Naive thymus-derived CD4-positive, alpha-beta T cell (primary cell): ENCODE results near the gene ZNF362. TPM values are rescaled to one million over a fixed set of nuclear protein-coding genes. Genes with fewer than 3 reads are reported as not detected.

Experiments
- ATAC-seq: fragments of 150-1000 bp; cut with Tn5 transposase; 2 replicates; pipeline ENCODE4 v1.10.0; 2021; ENCODE audit warnings: mild to moderate bottlenecking, moderate library complexity
- CTCF ChIA-PET: fragments of 350-600 bp; sonication (Branson Sonifier 250); formaldehyde crosslinking; loops from one replicate; lab custom pipeline; 2021; ENCODE audit warnings: antibody characterized with exemption; lab: Charles Lee
- POLR2A ChIA-PET: fragments of 350-600 bp; sonication (Branson Sonifier 250); formaldehyde crosslinking; loops from one replicate; lab custom pipeline; 2021; ENCODE audit warnings: antibody characterized with exemption, inconsistent platforms; lab: Charles Lee
- DNase-seq, 9 donors: peaks; one replicate each; pipeline versions ENCODE4 v3.0.0 to v3.0.0-alpha.2; 2020 to 2022; ENCODE audit warnings: mixed read lengths in 1 of 9
- H3K27ac ChIP-seq: one replicate; pipeline ENCODE4 v1.7.0; 2013; ENCODE audit warnings: mild to moderate bottlenecking, low read depth, low read length, moderate library complexity
- H3K27me3 ChIP-seq, 2 donors: one replicate each; pipeline ENCODE4 v1.7.0; 2013; ENCODE audit warnings: low read length in 2 of 2, mild to moderate bottlenecking in 2 of 2, moderate library complexity in 2 of 2; ENCODE audit not compliant: control insufficient read depth in 2 of 2, insufficient read depth in 2 of 2
- H3K36me3 ChIP-seq, 3 experiments: 1 replicate in 2 of 3; 2 replicates in 1 of 3; pipeline ENCODE4 v1.7.0; 2013; ENCODE audit warnings: low read length in 3 of 3, mild to moderate bottlenecking in 3 of 3, moderate library complexity in 1 of 3; ENCODE audit not compliant: insufficient read depth in 3 of 3, control insufficient read depth in 2 of 3
- H3K4me1 ChIP-seq, 2 donors: one replicate each; pipeline ENCODE4 v1.7.0; 2013; ENCODE audit warnings: low read length in 2 of 2, mild to moderate bottlenecking in 2 of 2, moderate library complexity in 1 of 2; ENCODE audit not compliant: control insufficient read depth in 2 of 2, insufficient read depth in 2 of 2
- H3K4me3 ChIP-seq: 2 replicates; pipeline ENCODE4 v1.7.0; 2013; ENCODE audit warnings: mild to moderate bottlenecking, low read length
- H3K9me3 ChIP-seq, 3 experiments: 1 replicate in 2 of 3; 2 replicates in 1 of 3; pipeline ENCODE4 v1.7.0; 2013; ENCODE audit warnings: low read length in 3 of 3; ENCODE audit not compliant: control insufficient read depth in 2 of 3
- H3K27ac Mint-ChIP-seq, 9 donors: one replicate each; pipeline ENCODE4 v1.8.0; 2020 to 2022; ENCODE audit warnings: mixed read lengths in 9 of 9, mild to moderate bottlenecking in 8 of 9, moderate library complexity in 5 of 9, inconsistent platforms in 2 of 9
- H3K27me3 Mint-ChIP-seq, 5 donors: one replicate each; pipeline ENCODE4 v1.8.0; 2021 to 2022; ENCODE audit warnings: mixed read lengths in 5 of 5, mild to moderate bottlenecking in 1 of 5
- H3K36me3 Mint-ChIP-seq, 5 donors: one replicate each; pipeline ENCODE4 v1.8.0; 2020 to 2022; ENCODE audit warnings: mixed read lengths in 5 of 5, mild to moderate bottlenecking in 3 of 5, inconsistent platforms in 1 of 5
- H3K4me1 Mint-ChIP-seq, 7 donors: one replicate each; pipeline ENCODE4 v1.8.0; 2020 to 2022; ENCODE audit warnings: mixed read lengths in 7 of 7, mild to moderate bottlenecking in 3 of 7, inconsistent platforms in 1 of 7
- H3K4me3 Mint-ChIP-seq, 10 donors: one replicate each; pipeline ENCODE4 v1.8.0; 2020 to 2022; ENCODE audit warnings: mild to moderate bottlenecking in 10 of 10, mixed read lengths in 10 of 10, moderate library complexity in 6 of 10, inconsistent platforms in 2 of 10
- H3K9me3 Mint-ChIP-seq, 11 donors: one replicate each; pipeline ENCODE4 v1.8.0; 2020 to 2022; ENCODE audit warnings: mixed read lengths in 11 of 11, mild to moderate bottlenecking in 4 of 11, inconsistent platforms in 1 of 11, moderate library complexity in 1 of 11
- intact Hi-C, 2 donors: fragments of 100-400 bp; cut with micrococcal nuclease; formaldehyde crosslinking; loops; one replicate each; pipeline ENCODE4 v1.15.1; 2023
- polyA plus RNA-seq, 2 donors: library from polyadenylated mRNA; unstranded; fragments of 300-500 nt; fragmentation: Illumina TruSeq; gene quantifications; one replicate each; pipeline ENCODE4 v1.2.3, GENCODE V29; 2021
- total RNA-seq, 6 experiments: library from RNA in 5 of 6; stranded (reverse) in 5 of 6; gene quantifications; 1 replicate in 5 of 6; 2 replicates in 1 of 6; pipeline ENCODE4 v1.2.3 and lab custom pipeline; 2021 to 2026

Gene ZNF362
- total and polyA plus RNA-seq, 7 experiments from 2014 or later: 17.2 to 30.5 (median 27.0) TPM

- peaks cover 0 to 53% (median 25%) of the 10 kb centered on the region in 5 donors for H3K36me3 Mint-ChIP-seq
- ChIA-PET CTCF (interaction anchor here (0.6 to 6.5 kb wide), 9 partner anchors 9 to 197 kb away, joined by 3 to 118 read pairs (median 3); no protein-coding TSS in a partner anchor), POLR2A (interaction anchor here (0.7 kb wide), 1 partner anchor 1031 kb away, joined by 3 read pairs; no protein-coding TSS in a partner anchor)
- DNase-seq (no peak), ATAC-seq (no peak)
- Histone ChIP-seq H3K4me1 (peaks cover 8 to 10% of the 10 kb centered on the region in 2 donors), H3K4me3 (no peak overlapping the region), H3K9me3 (no peaks in the 10 kb centered on the region), H3K27me3 (no peaks in the 10 kb centered on the region), H3K36me3 (peaks cover 0 to 51% (median 0%) of the 10 kb centered on the region in 3 experiments), H3K27ac (no peak overlapping the region)
- H3K27me3 Mint-ChIP-seq: no peaks in the 10 kb centered on the region
- no peak overlapping the region for H3K27ac Mint-ChIP-seq
- intact Hi-C loops: loop anchor here (5.0 to 10.0 kb wide), 4 partner anchors 54 to 363 kb away; no protein-coding TSS in a partner anchor
- H3K4me1 Mint-ChIP-seq: peaks cover 13 to 35% (median 25%) of the 10 kb centered on the region in 7 donors
- peaks cover 0 to 9% (median 0%) of the 10 kb centered on the region in 11 donors for H3K9me3 Mint-ChIP-seq
- peak overlapping the region in 1 of 10 donors; percentile 13 for H3K4me3 Mint-ChIP-seq
Measured at GRCh38 chr1:33297911-33298622, 41.8 kb downstream of the ZNF362 start.

- POLR2A ChIA-PET: no interaction called here
- Mint-ChIP-seq H3K4me3 (no peak overlapping the region), H3K27me3 (no peaks in the 10 kb centered on the region), H3K4me1 (peaks cover 13 to 40% (median 28%) of the 10 kb centered on the region in 7 donors), H3K27ac (no peak overlapping the region), H3K9me3 (peaks cover 0 to 9% (median 0%) of the 10 kb centered on the region in 11 donors), H3K36me3 (peaks cover 0 to 50% (median 29%) of the 10 kb centered on the region in 5 donors)
- H3K9me3 ChIP-seq: no peaks in the 10 kb centered on the region
- intact Hi-C loops: loop anchor here (5.0 to 10.0 kb wide), 4 partner anchors 54 to 364 kb away; no protein-coding TSS in a partner anchor
- no peak overlapping the region for H3K27ac ChIP-seq
- ATAC-seq (peak; percentile 73), DNase-seq (peak in 8 of 9 donors; percentile 29 to 62 (median 36))
- no peak overlapping the region for H3K4me3 ChIP-seq
- CTCF ChIA-PET: interaction anchor here (0.8 to 6.5 kb wide), 4 partner anchors 27 to 68 kb away, joined by 3 to 118 read pairs (median 4); no protein-coding TSS in a partner anchor
- peaks cover 0 to 44% (median 0%) of the 10 kb centered on the region in 3 experiments for H3K36me3 ChIP-seq
- H3K27me3 ChIP-seq: no peaks in the 10 kb centered on the region
- peaks cover 8 to 10% of the 10 kb centered on the region in 2 donors for H3K4me1 ChIP-seq
Measured at GRCh38 chr1:33298623-33299277, 42.5 kb downstream of the ZNF362 start.

GRCh38 chr1:33299461-33300155, 43.3 kb downstream of the ZNF362 start:
- Histone ChIP-seq H3K27me3 (no peaks in the 10 kb centered on the region), H3K4me3 (no peak overlapping the region), H3K4me1 (peaks cover 8 to 10% of the 10 kb centered on the region in 2 donors), H3K9me3 (no peaks in the 10 kb centered on the region), H3K27ac (no peak overlapping the region), H3K36me3 (peaks cover 0 to 41% (median 0%) of the 10 kb centered on the region in 3 experiments)
- no peak overlapping the region for H3K4me3 Mint-ChIP-seq
- no peak overlapping the region for H3K27ac Mint-ChIP-seq
- peaks cover 0 to 1% (median 0%) of the 10 kb centered on the region in 5 donors for H3K27me3 Mint-ChIP-seq
- ATAC-seq (no peak), DNase-seq (no peak)
- ChIA-PET CTCF (no interaction called here), POLR2A (no interaction called here)
- peaks cover 0 to 44% (median 29%) of the 10 kb centered on the region in 5 donors for H3K36me3 Mint-ChIP-seq
- peaks cover 13 to 46% (median 25%) of the 10 kb centered on the region in 7 donors for H3K4me1 Mint-ChIP-seq
- H3K9me3 Mint-ChIP-seq: peaks cover 0 to 9% (median 0%) of the 10 kb centered on the region in 11 donors
- intact Hi-C loops: loop anchor here (5.0 to 10.0 kb wide), 4 partner anchors 53 to 365 kb away; no protein-coding TSS in a partner anchor

- no peak for DNase-seq
- Histone ChIP-seq H3K36me3 (peaks cover 0 to 35% (median 0%) of the 10 kb centered on the region in 3 experiments), H3K4me1 (peaks cover 8 to 10% of the 10 kb centered on the region in 2 donors), H3K27me3 (no peaks in the 10 kb centered on the region), H3K4me3 (no peak overlapping the region), H3K27ac (no peak overlapping the region), H3K9me3 (no peaks in the 10 kb centered on the region)
- no peak overlapping the region for H3K27ac Mint-ChIP-seq
- ATAC-seq: no peak
- H3K27me3 Mint-ChIP-seq: peaks cover 0 to 9% (median 2%) of the 10 kb centered on the region in 5 donors
- POLR2A ChIA-PET: no interaction called here
- CTCF ChIA-PET: no interaction called here
- H3K36me3 Mint-ChIP-seq: peaks cover 0 to 40% (median 29%) of the 10 kb centered on the region in 5 donors
- H3K9me3 Mint-ChIP-seq: peaks cover 0 to 9% (median 0%) of the 10 kb centered on the region in 11 donors
- no peak overlapping the region for H3K4me3 Mint-ChIP-seq
- intact Hi-C loops: no loop called here
- peaks cover 13 to 40% (median 21%) of the 10 kb centered on the region in 7 donors for H3K4me1 Mint-ChIP-seq
Measured at GRCh38 chr1:33300673-33301072, 44.4 kb downstream of the ZNF362 start.

- Mint-ChIP-seq H3K27me3 (peaks cover 6 to 17% (median 9%) of the 10 kb centered on the region in 5 donors), H3K27ac (peak overlapping the region in 6 of 9 donors; percentile 14 to 86 (median 58)), H3K9me3 (peaks cover 0 to 9% (median 0%) of the 10 kb centered on the region in 11 donors), H3K36me3 (peaks cover 0 to 35% (median 27%) of the 10 kb centered on the region in 5 donors), H3K4me1 (peaks cover 13 to 40% (median 29%) of the 10 kb centered on the region in 7 donors), H3K4me3 (peak overlapping the region in 1 of 10 donors; percentile 3)
- Histone ChIP-seq H3K4me1 (peaks cover 8 to 10% of the 10 kb centered on the region in 2 donors), H3K9me3 (no peaks in the 10 kb centered on the region), H3K36me3 (peaks cover 0 to 27% (median 0%) of the 10 kb centered on the region in 3 experiments), H3K4me3 (no peak overlapping the region), H3K27me3 (no peaks in the 10 kb centered on the region), H3K27ac (no peak overlapping the region)
- ChIA-PET CTCF (interaction anchor here (0.7 kb wide), 1 partner anchor 64 kb away, joined by 5 read pairs; no protein-coding TSS in a partner anchor), POLR2A (no interaction called here)
- no peak for ATAC-seq
- DNase-seq: no peak
- intact Hi-C loops: no loop called here
Measured at GRCh38 chr1:33301273-33301984, 45.1 kb downstream of the ZNF362 start.
